ENCODE data around the gene HOXA7.

The HOXA7 gene

DNA sequence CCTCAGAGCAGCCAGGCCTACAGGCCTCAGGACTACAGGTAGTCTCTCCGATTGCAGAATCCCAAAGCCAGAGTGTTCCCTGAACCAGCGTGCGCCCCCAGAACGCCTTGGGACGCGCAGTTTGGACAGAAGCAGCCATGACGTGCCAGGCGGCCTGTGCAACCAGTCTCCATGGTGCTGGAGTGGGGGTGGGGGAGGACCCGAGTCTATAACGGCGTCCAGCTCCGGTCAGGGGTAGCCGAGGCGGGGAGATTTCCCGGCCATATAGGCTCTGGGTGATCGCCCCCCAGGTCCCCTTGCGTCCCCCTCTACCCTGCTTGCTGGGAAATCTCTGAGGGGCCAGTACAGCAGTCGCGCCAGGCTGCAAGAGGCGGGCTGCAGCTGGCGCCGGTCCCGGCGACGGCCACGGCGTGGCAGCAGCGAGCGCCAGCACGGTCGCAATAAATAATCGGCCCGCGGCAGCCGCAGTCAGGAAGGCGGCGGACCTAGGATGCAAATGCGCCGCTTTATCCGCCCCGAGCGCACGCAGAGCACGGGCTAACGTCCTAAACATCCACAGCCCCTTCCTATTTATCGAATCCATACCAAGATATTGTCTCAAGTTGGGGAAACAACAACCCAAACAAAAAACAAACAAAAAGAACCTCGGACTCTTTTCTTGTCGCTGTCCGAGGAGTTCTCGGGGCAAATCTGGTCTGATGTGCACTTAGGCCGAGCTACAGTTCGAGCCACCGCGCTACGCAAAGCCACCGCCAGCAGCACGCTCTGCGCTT lies 5.7 kb downstream of the HOXA7 start:
- Histone ChIP-seq H3K36me3 (ENCODE audit: insufficient read depth, low read length) (no peaks in the 10 kb centered on the region), H3K4me3 (peak overlapping the region; percentile 69), H3K9me3 (ENCODE audit: low read depth, low read length) (no peaks in the 10 kb centered on the region), H3K27ac (no peak overlapping the region), H3K9ac (ENCODE audit: insufficient read length) (no peak overlapping the region)
- DNase-seq (ENCODE audit: low read depth, low spot score) = no peak
- no peak for TF ChIP-seq EZH2 (IDR thresholded peaks at IDR 0.05)
- no peak for TF ChIP-seq POLR2AphosphoS5 (IDR thresholded peaks at IDR 0.05; ENCODE audit: borderline replicate concordance, low read depth, low read length)
- TF ChIP-seq FOXP2 (optimal IDR thresholded peaks at IDR 0.05; ENCODE audit: control extremely low read depth, extremely low read length, insufficient read depth) = no peak

DNA sequence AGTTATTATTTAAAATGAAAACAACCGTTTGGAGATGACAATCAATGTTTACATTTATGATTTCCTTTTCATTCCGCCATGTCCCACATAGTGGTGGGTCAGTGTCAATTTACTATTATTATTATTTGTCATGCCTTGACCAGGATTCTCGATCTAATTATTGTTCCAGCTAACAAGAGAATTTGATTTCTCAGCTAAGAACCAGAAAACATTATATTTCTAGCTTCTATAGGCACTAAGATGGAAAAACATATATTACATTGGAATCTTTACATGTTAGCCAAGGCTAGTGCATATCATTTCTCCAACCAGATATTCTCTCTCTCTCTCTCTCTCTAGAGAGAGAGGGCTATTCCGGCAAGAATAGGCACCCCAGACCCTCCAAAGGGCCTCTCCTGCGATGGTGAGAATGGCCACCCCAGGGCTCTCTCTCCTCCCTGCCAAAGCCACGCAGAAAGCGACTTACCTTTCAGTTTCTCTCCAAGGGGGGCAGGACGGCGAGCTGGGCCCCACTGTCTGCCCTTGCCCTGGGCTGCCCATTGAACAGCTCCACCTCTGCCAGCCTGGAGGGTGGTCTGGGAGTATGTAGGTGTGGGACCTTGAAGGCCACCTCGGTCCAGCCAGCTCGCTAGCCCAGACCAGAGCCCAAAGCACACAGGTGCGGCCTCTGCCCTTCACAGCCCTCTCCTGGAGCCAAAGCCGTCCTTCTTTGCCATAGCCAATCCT lies 6.5 kb downstream of the HOXA7 start:
- no peak for DNase-seq (ENCODE audit: low read depth, low spot score)
- no peak overlapping the region for H3K27ac ChIP-seq
- H3K4me3 ChIP-seq = no peak overlapping the region
- H3K36me3 ChIP-seq (ENCODE audit: insufficient read depth, low read length) = no peaks in the 10 kb centered on the region
- TF ChIP-seq FOXP2 (optimal IDR thresholded peaks at IDR 0.05; ENCODE audit: control extremely low read depth, extremely low read length, insufficient read depth) = no peak
- no peak for TF ChIP-seq EZH2 (IDR thresholded peaks at IDR 0.05)
- no peak for TF ChIP-seq POLR2AphosphoS5 (IDR thresholded peaks at IDR 0.05; ENCODE audit: borderline replicate concordance, low read depth, low read length)
- H3K9ac ChIP-seq (ENCODE audit: insufficient read length) = no peak overlapping the region
- no peaks in the 10 kb centered on the region for H3K9me3 ChIP-seq (ENCODE audit: low read depth, low read length)

DNA sequence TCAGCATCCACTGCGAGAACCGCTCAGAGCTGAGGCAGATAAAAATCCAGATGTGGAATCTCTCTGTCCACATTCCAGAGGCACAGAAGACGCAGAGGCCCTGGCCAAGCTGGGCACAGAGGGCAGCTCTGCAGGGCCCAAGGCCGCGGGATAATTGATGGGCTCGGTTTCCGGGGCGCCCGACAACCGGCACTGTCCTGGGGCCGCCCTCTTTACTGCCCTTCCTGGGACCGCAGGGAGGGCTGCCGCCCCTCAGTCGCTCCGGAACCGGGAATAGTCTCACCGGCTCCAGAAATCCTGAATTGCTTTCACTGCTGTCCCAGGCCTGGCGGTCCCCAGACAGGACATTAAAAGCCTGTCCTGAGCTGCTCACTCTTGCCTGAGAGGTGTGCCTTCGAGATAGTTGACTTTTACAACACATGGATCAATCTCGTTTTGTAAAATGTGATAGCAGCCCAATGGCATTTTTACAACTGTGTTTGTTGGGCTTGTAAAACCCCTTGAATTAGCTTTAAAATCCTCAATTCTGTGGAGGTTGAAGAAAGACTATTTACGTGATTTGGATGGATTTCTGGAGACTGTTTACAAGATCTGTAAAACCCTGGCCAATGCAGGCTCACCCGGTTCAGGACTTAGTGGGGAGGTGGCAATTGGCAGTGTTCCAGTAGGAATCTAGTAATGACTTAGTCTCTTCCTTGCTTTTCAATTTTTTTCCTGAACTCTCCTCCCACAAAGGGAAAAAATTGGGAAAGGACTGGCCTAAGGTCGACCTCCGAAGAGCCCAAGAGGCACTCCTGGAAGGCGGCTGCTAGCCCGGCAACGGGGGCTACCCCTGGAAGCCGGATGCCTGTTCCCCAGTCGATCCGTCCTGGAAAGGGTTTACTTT lies 7.5 kb downstream of the HOXA7 start:
- Histone ChIP-seq H3K36me3 (ENCODE audit: insufficient read depth, low read length) (no peaks in the 10 kb centered on the region), H3K4me3 (no peak overlapping the region), H3K9ac (ENCODE audit: insufficient read length) (no peak overlapping the region), H3K9me3 (ENCODE audit: low read depth, low read length) (no peaks in the 10 kb centered on the region), H3K27ac (no peak overlapping the region)
- no peak for TF ChIP-seq FOXP2 (optimal IDR thresholded peaks at IDR 0.05; ENCODE audit: control extremely low read depth, extremely low read length, insufficient read depth)
- TF ChIP-seq EZH2 (IDR thresholded peaks at IDR 0.05) = no peak
- TF ChIP-seq POLR2AphosphoS5 (IDR thresholded peaks at IDR 0.05; ENCODE audit: borderline replicate concordance, low read depth, low read length) = no peak
- DNase-seq (ENCODE audit: low read depth, low spot score) = no peak

DNA sequence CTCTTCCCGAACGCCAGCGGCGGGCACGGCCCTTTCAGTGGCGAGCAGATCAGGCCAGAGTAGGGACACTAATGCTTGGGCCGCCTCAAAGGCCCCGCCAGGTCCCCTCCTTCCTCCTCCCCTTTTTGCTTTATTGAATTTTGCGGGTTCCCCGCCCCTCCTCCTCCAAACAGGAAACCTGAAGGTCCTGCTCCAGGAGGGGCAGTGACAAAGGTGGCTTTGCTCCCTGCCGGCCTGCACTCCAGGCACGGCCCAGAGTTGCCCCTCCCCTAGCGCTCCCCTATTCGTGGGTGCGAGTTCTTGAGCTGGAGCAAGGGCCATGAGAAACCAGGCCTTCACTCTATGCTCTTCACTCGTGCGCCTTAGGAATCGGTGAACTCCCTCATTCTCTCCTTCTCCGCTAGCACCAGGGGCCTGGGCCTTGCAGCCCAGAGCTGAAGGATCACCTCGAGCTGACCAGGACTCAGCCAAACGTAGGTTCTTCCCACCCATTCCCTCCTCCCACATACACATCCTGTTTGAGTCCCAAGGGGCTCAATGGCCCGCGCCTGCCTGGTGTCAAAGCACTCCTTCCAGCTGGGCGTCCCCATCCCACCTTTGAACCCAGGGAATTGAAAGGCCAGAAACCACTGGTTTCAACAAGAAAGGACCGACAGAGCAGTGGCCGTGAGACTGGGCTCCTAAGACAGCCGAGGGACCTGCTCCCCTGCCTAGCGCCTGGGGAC lies 8.3 kb downstream of the HOXA7 start:
- no peak for DNase-seq (ENCODE audit: low read depth, low spot score)
- no peak overlapping the region for H3K27ac ChIP-seq
- TF ChIP-seq FOXP2 (optimal IDR thresholded peaks at IDR 0.05; ENCODE audit: control extremely low read depth, extremely low read length, insufficient read depth) (no peak), EZH2 (IDR thresholded peaks at IDR 0.05) (no peak), POLR2AphosphoS5 (IDR thresholded peaks at IDR 0.05; ENCODE audit: borderline replicate concordance, low read depth, low read length) (no peak)
- no peak overlapping the region for H3K9ac ChIP-seq (ENCODE audit: insufficient read length)
- H3K36me3 ChIP-seq (ENCODE audit: insufficient read depth, low read length) = no peaks in the 10 kb centered on the region
- H3K4me3 ChIP-seq = 0 out of 2 replicates have a peak overlapping the region, but pooled peaks have one; percentile 48
- H3K9me3 ChIP-seq (ENCODE audit: low read depth, low read length) = no peaks in the 10 kb centered on the region

DNA sequence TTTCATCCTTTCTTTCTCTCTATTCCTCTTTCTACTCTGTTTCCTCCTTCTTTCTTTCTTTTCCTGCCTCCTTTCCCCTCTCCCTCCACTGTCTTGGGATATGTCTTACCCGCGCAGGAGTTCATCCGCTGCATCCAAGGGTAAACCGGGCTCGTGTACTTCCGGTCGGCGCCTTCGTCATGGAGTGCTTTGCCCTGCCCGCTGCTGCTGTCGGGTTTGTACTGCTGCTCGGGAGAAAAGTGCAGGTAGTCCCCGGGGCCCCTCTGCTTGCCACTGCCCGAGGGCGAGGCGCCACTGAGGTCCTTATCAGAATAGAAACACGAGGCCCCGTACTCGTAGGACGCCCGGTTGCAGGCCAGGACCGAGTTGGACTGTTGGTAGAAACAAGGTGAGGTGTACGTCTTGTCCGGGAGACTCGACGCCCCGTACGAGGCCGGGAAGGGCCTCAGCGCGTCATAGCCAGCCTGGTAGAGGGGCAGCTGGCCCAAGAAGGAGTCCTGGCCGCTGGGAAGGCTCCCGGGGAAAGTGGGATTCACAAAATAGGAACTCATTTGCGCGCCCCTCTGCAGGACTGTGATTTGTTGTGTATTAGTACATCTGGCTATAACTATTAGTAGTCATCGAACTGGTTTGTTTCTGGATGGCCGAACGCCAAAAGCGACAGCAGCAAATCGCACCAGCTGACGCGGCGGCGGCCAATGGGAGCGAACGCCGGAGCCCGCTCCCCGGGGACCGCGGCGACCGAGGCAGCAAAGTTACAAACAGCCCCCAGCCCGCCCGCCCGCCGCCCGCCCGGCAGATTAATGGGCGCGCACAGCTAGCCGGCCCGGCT lies 9.1 kb downstream of the HOXA7 start, which contains the start of gene HOXA6:
HOXA6 (minus strand) TSS at position 576 of the 832 bp plus-strand sequence; CDS start at position 551, 25 bp downstream.
- DNase-seq (ENCODE audit: low read depth, low spot score) = no peak

DNA sequence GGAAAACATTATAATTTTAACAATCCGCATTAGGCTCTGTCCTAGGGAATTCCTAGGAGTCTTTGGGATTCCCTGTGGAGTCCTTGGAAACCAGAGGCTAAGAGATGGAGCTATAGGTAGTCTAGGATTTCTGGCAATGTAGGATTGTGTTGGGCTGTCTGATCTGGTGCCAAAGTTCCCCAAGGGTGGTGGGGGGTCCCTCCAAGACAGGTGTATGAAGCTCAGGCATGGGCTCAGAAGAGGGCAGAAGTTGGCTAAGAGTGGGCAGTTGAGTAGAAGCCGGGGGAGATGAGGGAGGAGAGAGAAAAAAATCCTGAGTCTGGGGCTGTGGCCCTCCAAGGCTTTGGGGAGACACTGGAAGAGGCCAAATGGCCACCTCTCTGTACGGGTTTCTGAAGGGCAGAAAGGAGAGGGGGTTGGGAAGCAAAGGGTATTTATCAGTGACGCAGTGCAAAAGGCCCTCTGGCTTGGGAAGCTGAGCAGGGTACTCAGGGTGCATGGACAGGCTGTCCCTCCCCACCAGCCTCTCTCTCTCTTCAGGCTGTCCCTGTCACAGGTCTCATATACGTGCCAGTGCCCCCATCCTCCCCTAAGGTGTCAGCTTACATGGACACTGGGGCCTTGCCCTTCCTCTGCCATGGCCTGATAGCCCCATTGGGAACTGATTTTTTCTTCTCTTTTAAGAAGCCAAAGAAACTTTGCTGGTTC lies 9.8 kb downstream of the HOXA7 start:
- H3K9me3 ChIP-seq (ENCODE audit: low read depth, low read length) = no peaks in the 10 kb centered on the region
- TF ChIP-seq FOXP2 (optimal IDR thresholded peaks at IDR 0.05; ENCODE audit: control extremely low read depth, extremely low read length, insufficient read depth) (no peak), POLR2AphosphoS5 (IDR thresholded peaks at IDR 0.05; ENCODE audit: borderline replicate concordance, low read depth, low read length) (no peak), EZH2 (IDR thresholded peaks at IDR 0.05) (no peak)
- no peak overlapping the region for H3K9ac ChIP-seq (ENCODE audit: insufficient read length)
- H3K4me3 ChIP-seq = no peak overlapping the region
- H3K27ac ChIP-seq = no peak overlapping the region
- DNase-seq (ENCODE audit: low read depth, low spot score) = no peak
- no peaks in the 10 kb centered on the region for H3K36me3 ChIP-seq (ENCODE audit: insufficient read depth, low read length)

More for the DNA sequence above, 9.1 kb downstream of the HOXA7 start, which contains the start of gene HOXA6:
- no peak within 1 kb of the TSS for H3K27ac ChIP-seq
- H3K9ac ChIP-seq (ENCODE audit: insufficient read length) = no peak within 1 kb of the TSS
- H3K9me3 ChIP-seq (ENCODE audit: low read depth, low read length) = no peaks in the 10 kb centered on the region
- H3K4me3 ChIP-seq = 0 out of 2 replicates have a peak within 1 kb of the TSS, but pooled peaks have one; percentile 48
- TF ChIP-seq POLR2AphosphoS5 (IDR thresholded peaks at IDR 0.05; ENCODE audit: borderline replicate concordance, low read depth, low read length) = no peak
- TF ChIP-seq EZH2 (IDR thresholded peaks at IDR 0.05) = no peak
- H3K36me3 ChIP-seq (ENCODE audit: insufficient read depth, low read length) = no peaks in the 10 kb centered on the region

All from SK-N-MC (cell line).